Neural progenitor cell (in vitro differentiated cells): ENCODE data around the gene FAF1. TPM values are rescaled to one million over a fixed set of nuclear protein-coding genes. Genes with fewer than 3 reads are reported as not detected.

Experiments used
- DNase-seq: peaks from one replicate; pipeline ENCODE4 v3.0.0-alpha.2; 2016; ENCODE audit warnings: low spot score
- H2AFZ ChIP-seq: fragments of 200-600 bp; sonication (generic); replicated peaks from 2 replicates; pipeline ENCODE4 v1.6.1; 2016; ENCODE audit warnings: antibody characterized with exemption
- H3F3A ChIP-seq: fragments of 200-600 bp; sonication (generic); 2 replicates; pipeline ENCODE4 v1.6.1; 2016; ENCODE audit warnings: antibody characterized with exemption, low read depth
- H3K27ac ChIP-seq: fragments of 200-600 bp; sonication (generic); 2 replicates; pipeline ENCODE4 v1.5.1; 2016; ENCODE audit warnings: mild to moderate bottlenecking
- H3K27me3 ChIP-seq: fragments of 200-600 bp; sonication (generic); 2 replicates; pipeline ENCODE4 v1.6.1; 2016; ENCODE audit warnings: mild to moderate bottlenecking, moderate library complexity
- H3K36me3 ChIP-seq: fragments of 200-600 bp; sonication (generic); 2 replicates; pipeline ENCODE4 v1.5.1; 2016
- H3K4me1 ChIP-seq: fragments of 200-600 bp; sonication (generic); 2 replicates; pipeline ENCODE4 v1.6.1; 2016; ENCODE audit warnings: mixed run types
- H3K4me2 ChIP-seq: fragments of 200-600 bp; sonication (generic); 2 replicates; pipeline ENCODE4 v1.6.1; 2016
- H3K4me3 ChIP-seq: fragments of 200-600 bp; sonication (generic); 2 replicates; pipeline ENCODE4 v1.5.1; 2016
- H3K79me2 ChIP-seq: fragments of 200-600 bp; sonication (generic); 2 replicates; pipeline ENCODE4 v1.6.1; 2016; ENCODE audit warnings: low read depth
- H3K9ac ChIP-seq: fragments of 200-600 bp; sonication (generic); 2 replicates; pipeline ENCODE4 v1.6.1; 2016
- H3K9me3 ChIP-seq: fragments of 200-600 bp; sonication (generic); 2 replicates; pipeline ENCODE4 v1.5.1; 2016; ENCODE audit warnings: low read depth
- H4K20me1 ChIP-seq: fragments of 200-600 bp; sonication (generic); 2 replicates; pipeline ENCODE4 v1.6.1; 2016; ENCODE audit warnings: low read depth
- H3K27ac Mint-ChIP-seq: 3 replicates; pipeline ENCODE4 v1.8.0; 2021; ENCODE audit warnings: mixed read lengths
- H3K27me3 Mint-ChIP-seq: 2 replicates; pipeline ENCODE4 v1.8.0; 2022; ENCODE audit warnings: low read depth, mild to moderate bottlenecking, inconsistent platforms, moderate library complexity, mixed read lengths; ENCODE audit not compliant: insufficient read depth
- H3K36me3 Mint-ChIP-seq: 3 replicates; pipeline ENCODE4 v1.8.0; 2021; ENCODE audit warnings: mixed read lengths
- H3K4me1 Mint-ChIP-seq: 3 replicates; pipeline ENCODE4 v1.8.0; 2021; ENCODE audit warnings: mixed read lengths
- H3K4me3 Mint-ChIP-seq: 3 replicates; pipeline ENCODE4 v1.8.0; 2021; ENCODE audit warnings: mild to moderate bottlenecking, moderate library complexity, mixed read lengths
- H3K9me3 Mint-ChIP-seq: 3 replicates; pipeline ENCODE4 v1.8.0; 2020; ENCODE audit warnings: mixed read lengths
- CTCF ChIP-seq: fragments of 200-600 bp; sonication (generic); IDR thresholded peaks from 2 replicates; pipeline ENCODE4 v1.5.1; 2017; ENCODE audit warnings: antibody characterized with exemption, mild to moderate bottlenecking
- EZH2 ChIP-seq: fragments of 200-600 bp; sonication (generic); IDR thresholded peaks from 2 replicates; pipeline ENCODE4 v1.6.1; 2017; ENCODE audit warnings: antibody characterized with exemption, mild to moderate bottlenecking, moderate library complexity
- EZH2phosphoT487 ChIP-seq: fragments of 200-600 bp; sonication (generic); IDR thresholded peaks from 2 replicates; pipeline ENCODE4 v1.6.1; 2017; ENCODE audit warnings: antibody characterized with exemption
- total RNA-seq: library from RNA; depleted of rRNA; stranded (reverse); fragments of >200 nt; gene quantifications from 2 replicates; pipeline ENCODE4 v1.2.3, GENCODE V29; 2015; ENCODE audit warnings: low replicate concordance

The FAF1 gene
- total RNA-seq, 1 donor from 2014 or later, result 103 TPM

GRCh38 chr1:50473513-50473912 lies 486.6 kb downstream of the FAF1 start:
- Histone ChIP-seq H4K20me1 (peaks cover 21% of the 10 kb centered on the region), H3K4me1 (peaks cover 47% of the 10 kb centered on the region), H3K27me3 (no peaks in the 10 kb centered on the region), H3F3A (peaks cover 21% of the 10 kb centered on the region), H3K36me3 (no peaks in the 10 kb centered on the region), H3K9ac (no peak overlapping the region), H2AFZ (no peak overlapping the region), H3K79me2 (no peaks in the 10 kb centered on the region), H3K27ac (no peak overlapping the region), H3K4me3 (no peak overlapping the region), H3K9me3 (no peaks in the 10 kb centered on the region), H3K4me2 (no peak overlapping the region)
- no peaks in the 10 kb centered on the region for H3K9me3 Mint-ChIP-seq
- H3K36me3 Mint-ChIP-seq, result no peaks in the 10 kb centered on the region
- no peak overlapping the region for H3K27ac Mint-ChIP-seq
- H3K4me3 Mint-ChIP-seq, result no peak overlapping the region
- H3K4me1 Mint-ChIP-seq, result peaks cover 27% of the 10 kb centered on the region
- no peaks in the 10 kb centered on the region for H3K27me3 Mint-ChIP-seq
- TF ChIP-seq CTCF (no peak), EZH2phosphoT487 (no peak), EZH2 (no peak)
- DNase-seq, result no peak

GRCh38 chr1:50471967-50472366 lies 488.1 kb downstream of the FAF1 start:
- peak; percentile 15 for DNase-seq
- Mint-ChIP-seq H3K36me3 (no peaks in the 10 kb centered on the region), H3K4me1 (peaks cover 27% of the 10 kb centered on the region), H3K9me3 (no peaks in the 10 kb centered on the region), H3K4me3 (no peak overlapping the region), H3K27ac (no peak overlapping the region), H3K27me3 (no peaks in the 10 kb centered on the region)
- Histone ChIP-seq H3K4me1 (peaks cover 47% of the 10 kb centered on the region), H3K4me3 (no peak overlapping the region), H4K20me1 (peaks cover 21% of the 10 kb centered on the region), H2AFZ (no peak overlapping the region), H3F3A (peaks cover 21% of the 10 kb centered on the region), H3K27ac (no peak overlapping the region), H3K9ac (no peak overlapping the region), H3K79me2 (no peaks in the 10 kb centered on the region), H3K9me3 (no peaks in the 10 kb centered on the region), H3K27me3 (no peaks in the 10 kb centered on the region), H3K36me3 (no peaks in the 10 kb centered on the region), H3K4me2 (no peak overlapping the region)
- TF ChIP-seq CTCF, result peak; percentile 10
- TF ChIP-seq EZH2, result no peak

- Histone ChIP-seq H3K27me3 (no peaks in the 10 kb centered on the region), H3K4me2 (no peak overlapping the region), H3K36me3 (no peaks in the 10 kb centered on the region), H4K20me1 (no peaks in the 10 kb centered on the region), H2AFZ (no peak overlapping the region), H3K9me3 (no peaks in the 10 kb centered on the region), H3K27ac (no peak overlapping the region), H3K79me2 (no peaks in the 10 kb centered on the region), H3K9ac (no peak overlapping the region), H3F3A (no peaks in the 10 kb centered on the region), H3K4me3 (no peak overlapping the region), H3K4me1 (no peaks in the 10 kb centered on the region)
- Mint-ChIP-seq H3K4me3 (no peak overlapping the region), H3K27ac (no peak overlapping the region), H3K9me3 (no peaks in the 10 kb centered on the region), H3K4me1 (no peaks in the 10 kb centered on the region), H3K27me3 (no peaks in the 10 kb centered on the region), H3K36me3 (no peaks in the 10 kb centered on the region)
- TF ChIP-seq CTCF (no peak), EZH2 (no peak), EZH2phosphoT487 (no peak)
- DNase-seq, result no peak
These were observed 497.1 kb downstream of the FAF1 start for GRCh38 chr1:50462964-50463363.
